ENCODE results near the gene RAB18. TPM values are rescaled to one million over a fixed set of nuclear protein-coding genes. Genes with fewer than 3 reads are reported as not detected.

Gene RAB18
- total and polyA plus RNA-seq, 9 donors, result 23.9 to 98.4 (median 83.6) TPM

- H3K36me3 ChIP-seq, result no peaks in the 10 kb centered on the region
- peaks cover 2% of the 10 kb centered on the region for H3K4me1 ChIP-seq (ENCODE audit: insufficient read depth)
- intact Hi-C loops (cut with DNase I), result no loop called here
- no peak for TF ChIP-seq POLR2A (IDR thresholded peaks at IDR 0.05)
- no peaks in the 10 kb centered on the region for H3K9me3 ChIP-seq
- WGBS, 3 donors, result 66 to 70% (median 66%) methylated on average over 6 of the region's 6 CpGs
- DNase-seq, result no peak
- H3K27ac ChIP-seq, result no peak overlapping the region
- no peak overlapping the region for H3K4me3 ChIP-seq
- no peaks in the 10 kb centered on the region for H3K27me3 ChIP-seq
Measured at GRCh38 chr10:27527666-27528295, 23.7 kb downstream of the RAB18 start.

- H3K4me3 ChIP-seq, result no peak overlapping the region
- H3K36me3 ChIP-seq, result no peaks in the 10 kb centered on the region
- no peaks in the 10 kb centered on the region for H3K27me3 ChIP-seq
- peaks cover 2% of the 10 kb centered on the region for H3K4me1 ChIP-seq (ENCODE audit: insufficient read depth)
- intact Hi-C loops (cut with DNase I), result no loop called here
- no peak overlapping the region for H3K27ac ChIP-seq
- no peak for DNase-seq
- 94 to 97% (median 94%) methylated on average over 3 of the region's 3 CpGs for WGBS, 3 donors
- H3K9me3 ChIP-seq, result no peaks in the 10 kb centered on the region
- TF ChIP-seq POLR2A (IDR thresholded peaks at IDR 0.05), result no peak
- TF ChIP-seq EP300 (IDR thresholded peaks at IDR 0.05), result no peak
- TF ChIP-seq CTCF (IDR thresholded peaks at IDR 0.05), result no peak
Measured at GRCh38 chr10:27529010-27529783, 25.1 kb downstream of the RAB18 start.

- intact Hi-C loops (cut with DNase I), result no loop called here
- Histone ChIP-seq H3K4me1 (ENCODE audit: insufficient read depth) (peaks cover 2% of the 10 kb centered on the region), H3K9me3 (no peaks in the 10 kb centered on the region), H3K27me3 (no peaks in the 10 kb centered on the region), H3K36me3 (no peaks in the 10 kb centered on the region), H3K27ac (no peak overlapping the region), H3K4me3 (no peak overlapping the region)
- TF ChIP-seq POLR2A (IDR thresholded peaks at IDR 0.05) (no peak), CTCF (IDR thresholded peaks at IDR 0.05) (no peak), EP300 (IDR thresholded peaks at IDR 0.05) (no peak)
- 80 to 87% (median 80%) methylated on average over 1 of the region's 1 CpG for WGBS, 3 donors
- DNase-seq, result no peak
Measured at GRCh38 chr10:27530477-27530876, 26.4 kb downstream of the RAB18 start.

- Histone ChIP-seq H3K27me3 (no peaks in the 10 kb centered on the region), H3K9me3 (no peaks in the 10 kb centered on the region), H3K4me3 (no peak overlapping the region), H3K4me1 (ENCODE audit: insufficient read depth) (peaks cover 2% of the 10 kb centered on the region), H3K27ac (no peak overlapping the region), H3K36me3 (no peaks in the 10 kb centered on the region)
- no peak for TF ChIP-seq POLR2A (IDR thresholded peaks at IDR 0.05)
- no peak for TF ChIP-seq EP300 (IDR thresholded peaks at IDR 0.05)
- TF ChIP-seq CTCF (IDR thresholded peaks at IDR 0.05), result no peak
- intact Hi-C loops (cut with DNase I), result no loop called here
- DNase-seq, result no peak
- WGBS, 3 donors, result 93 to 95% (median 95%) methylated on average over 3 of the region's 3 CpGs
Measured at GRCh38 chr10:27531336-27531847, 27.3 kb downstream of the RAB18 start.

Data from ovary (tissue), 9 donors.